Breast epithelium (tissue), 3 donors: ENCODE results near the gene DHRS4.

Experiments
- POLR2A ChIP-seq: fragments of 450-650 bp; IDR thresholded peaks from one replicate; pipeline ENCODE4 v1.6.1; 2016; ENCODE audit warnings: antibody characterized with exemption, mild to moderate bottlenecking, moderate library complexity
- POLR2AphosphoS5 ChIP-seq, 3 donors: sonication (generic); formaldehyde crosslinking; IDR thresholded peaks; one replicate each; pipeline ENCODE4 v1.6.1; 2017; ENCODE audit warnings: antibody characterized with exemption in 3 of 3
- TF ChIP-seq, protein P1 (sequence below), 3 donors: fragments of 450-650 bp; IDR thresholded peaks; one replicate each; pipeline ENCODE4 v1.5.1; 2016 to 2017; ENCODE audit warnings: antibody characterized with exemption in 3 of 3, mild to moderate bottlenecking in 3 of 3, moderate library complexity in 3 of 3

DNA sequence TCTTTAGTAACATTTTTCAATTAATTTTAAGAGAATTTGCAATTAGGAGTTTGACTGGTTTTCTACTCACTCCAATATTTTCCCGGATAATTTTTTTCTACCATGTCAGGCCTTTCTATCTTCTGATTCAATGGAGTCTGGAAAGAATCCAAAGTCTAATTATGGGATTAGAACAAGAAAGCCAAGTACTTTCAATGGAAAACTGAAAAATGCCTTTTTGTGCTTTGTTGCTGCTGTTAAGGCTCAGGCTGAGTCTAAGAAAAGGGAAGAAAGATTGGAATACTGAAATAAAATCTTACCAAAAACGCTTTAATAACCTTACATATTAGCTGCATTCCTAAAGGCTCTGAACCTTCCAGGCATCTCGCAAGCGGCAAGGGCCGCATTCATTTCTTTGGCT is 24.4 kb upstream of the DHRS4 start:
- TF ChIP-seq POLR2AphosphoS5 (IDR thresholded peaks at IDR 0.05) (no peak), POLR2A (no peak)
- TF ChIP-seq, protein P1, sequence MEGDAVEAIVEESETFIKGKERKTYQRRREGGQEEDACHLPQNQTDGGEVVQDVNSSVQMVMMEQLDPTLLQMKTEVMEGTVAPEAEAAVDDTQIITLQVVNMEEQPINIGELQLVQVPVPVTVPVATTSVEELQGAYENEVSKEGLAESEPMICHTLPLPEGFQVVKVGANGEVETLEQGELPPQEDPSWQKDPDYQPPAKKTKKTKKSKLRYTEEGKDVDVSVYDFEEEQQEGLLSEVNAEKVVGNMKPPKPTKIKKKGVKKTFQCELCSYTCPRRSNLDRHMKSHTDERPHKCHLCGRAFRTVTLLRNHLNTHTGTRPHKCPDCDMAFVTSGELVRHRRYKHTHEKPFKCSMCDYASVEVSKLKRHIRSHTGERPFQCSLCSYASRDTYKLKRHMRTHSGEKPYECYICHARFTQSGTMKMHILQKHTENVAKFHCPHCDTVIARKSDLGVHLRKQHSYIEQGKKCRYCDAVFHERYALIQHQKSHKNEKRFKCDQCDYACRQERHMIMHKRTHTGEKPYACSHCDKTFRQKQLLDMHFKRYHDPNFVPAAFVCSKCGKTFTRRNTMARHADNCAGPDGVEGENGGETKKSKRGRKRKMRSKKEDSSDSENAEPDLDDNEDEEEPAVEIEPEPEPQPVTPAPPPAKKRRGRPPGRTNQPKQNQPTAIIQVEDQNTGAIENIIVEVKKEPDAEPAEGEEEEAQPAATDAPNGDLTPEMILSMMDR (IDR thresholded peaks at IDR 0.05): no peak
